ENCODE results near the gene KERA. TPM values are rescaled to one million over a fixed set of nuclear protein-coding genes. Genes with fewer than 3 reads are reported as not detected.

KERA gene
- total RNA-seq, 2 donors from 2014 or later, result not detected

- no peak for TF ChIP-seq CTCF (IDR thresholded peaks at IDR 0.05)
- no peaks in the 10 kb centered on the region for H3K9me3 ChIP-seq
These were observed 15.1 kb upstream of the KERA start for GRCh38 chr12:91072931-91073330.

GRCh38 chr12:91070936-91071335, 13.1 kb upstream of the KERA start:
- no peak for DNase-seq (ENCODE audit: low spot score)
- Histone ChIP-seq H3K9me3 (no peaks in the 10 kb centered on the region), H3K27me3 (no peaks in the 10 kb centered on the region), H3K36me3 (no peaks in the 10 kb centered on the region), H3K4me1 (no peaks in the 10 kb centered on the region), H3K4me3 (no peak overlapping the region), H3K27ac (no peak overlapping the region)
- no peak for TF ChIP-seq CTCF (IDR thresholded peaks at IDR 0.05)

More at GRCh38 chr12:91072931-91073330, 15.1 kb upstream of the KERA start:
- H3K27me3 ChIP-seq, result no peaks in the 10 kb centered on the region
- H3K4me3 ChIP-seq, result no peak overlapping the region
- no peaks in the 10 kb centered on the region for H3K36me3 ChIP-seq
- no peaks in the 10 kb centered on the region for H3K4me1 ChIP-seq
- no peak for DNase-seq (ENCODE audit: low spot score)
- H3K27ac ChIP-seq, result peak overlapping the region in 1 of 2 donors; percentile 50

- no peak for DNase-seq (ENCODE audit: low spot score)
- no peaks in the 10 kb centered on the region for H3K4me1 ChIP-seq
- H3K4me3 ChIP-seq, result no peak overlapping the region
- no peaks in the 10 kb centered on the region for H3K9me3 ChIP-seq
- no peak for TF ChIP-seq CTCF (IDR thresholded peaks at IDR 0.05)
- H3K27ac ChIP-seq, result no peak overlapping the region
- no peaks in the 10 kb centered on the region for H3K27me3 ChIP-seq
- H3K36me3 ChIP-seq, result no peaks in the 10 kb centered on the region
These were observed 7.6 kb upstream of the KERA start for GRCh38 chr12:91065396-91065795.

- no peak overlapping the region for H3K4me3 ChIP-seq
- no peaks in the 10 kb centered on the region for H3K27me3 ChIP-seq
- H3K4me1 ChIP-seq, result no peaks in the 10 kb centered on the region
- H3K27ac ChIP-seq, result no peak overlapping the region
- H3K9me3 ChIP-seq, result no peaks in the 10 kb centered on the region
- H3K36me3 ChIP-seq, result no peaks in the 10 kb centered on the region
- no peak for TF ChIP-seq CTCF (IDR thresholded peaks at IDR 0.05)
- no peak for DNase-seq (ENCODE audit: low spot score)
These were observed 6.8 kb upstream of the KERA start for GRCh38 chr12:91064640-91065039.

- Histone ChIP-seq H3K27ac (no peak overlapping the region), H3K4me1 (no peaks in the 10 kb centered on the region), H3K4me3 (no peak overlapping the region), H3K9me3 (no peaks in the 10 kb centered on the region), H3K36me3 (no peaks in the 10 kb centered on the region), H3K27me3 (no peaks in the 10 kb centered on the region)
- no peak for TF ChIP-seq CTCF (IDR thresholded peaks at IDR 0.05)
- DNase-seq (ENCODE audit: low spot score), result no peak
These were observed 3.3 kb upstream of the KERA start for GRCh38 chr12:91061091-91061490.

- H3K4me1 ChIP-seq, result no peaks in the 10 kb centered on the region
- no peak for DNase-seq (ENCODE audit: low spot score)
- no peaks in the 10 kb centered on the region for H3K36me3 ChIP-seq
- H3K27ac ChIP-seq, result no peak overlapping the region
- H3K27me3 ChIP-seq, result no peaks in the 10 kb centered on the region
- H3K9me3 ChIP-seq, result no peaks in the 10 kb centered on the region
- H3K4me3 ChIP-seq, result no peak overlapping the region
- TF ChIP-seq CTCF (IDR thresholded peaks at IDR 0.05), result no peak
These were observed 1.4 kb upstream of the KERA start for GRCh38 chr12:91059211-91059610.

All from right atrium auricular region (tissue), 2 donors.